ENCODE results near the gene DMPK.
"Not testable (repeated sequence)": the region's sequence is repeated elsewhere in the genome, so short reads cannot be mapped to it uniquely, and the experiment has no call there.

DMPK gene

DNA sequence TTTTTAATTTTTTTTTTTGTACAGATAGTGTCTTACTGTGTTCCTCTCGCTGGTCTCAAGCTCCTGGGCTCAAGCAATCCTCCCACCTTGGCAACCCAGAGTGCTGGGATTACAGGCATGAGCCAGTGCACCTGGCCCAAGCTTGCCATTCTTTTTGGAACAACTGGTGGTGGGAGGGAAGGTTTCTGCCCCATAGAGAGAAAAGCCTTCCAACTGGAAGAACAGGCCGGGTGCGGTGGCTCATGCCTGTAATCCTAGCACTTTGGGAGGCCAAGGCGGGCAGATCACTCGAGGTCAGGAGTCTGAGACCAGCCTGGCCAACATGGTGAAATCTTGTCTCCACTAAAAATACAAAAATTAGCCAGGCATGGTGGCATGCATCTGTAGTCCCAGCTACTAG lies 17.3 kb upstream of the DMPK start:
- not testable (repeated sequence) for ATAC-seq, H3K4me3 Mint-ChIP-seq, H3K36me3 Mint-ChIP-seq, H3K27ac Mint-ChIP-seq, H3K9me3 Mint-ChIP-seq
- peaks cover 14% of the 10 kb centered on the region for H3K4me1 Mint-ChIP-seq
- H3K27me3 Mint-ChIP-seq, result peaks cover 71% of the 10 kb centered on the region

DNA sequence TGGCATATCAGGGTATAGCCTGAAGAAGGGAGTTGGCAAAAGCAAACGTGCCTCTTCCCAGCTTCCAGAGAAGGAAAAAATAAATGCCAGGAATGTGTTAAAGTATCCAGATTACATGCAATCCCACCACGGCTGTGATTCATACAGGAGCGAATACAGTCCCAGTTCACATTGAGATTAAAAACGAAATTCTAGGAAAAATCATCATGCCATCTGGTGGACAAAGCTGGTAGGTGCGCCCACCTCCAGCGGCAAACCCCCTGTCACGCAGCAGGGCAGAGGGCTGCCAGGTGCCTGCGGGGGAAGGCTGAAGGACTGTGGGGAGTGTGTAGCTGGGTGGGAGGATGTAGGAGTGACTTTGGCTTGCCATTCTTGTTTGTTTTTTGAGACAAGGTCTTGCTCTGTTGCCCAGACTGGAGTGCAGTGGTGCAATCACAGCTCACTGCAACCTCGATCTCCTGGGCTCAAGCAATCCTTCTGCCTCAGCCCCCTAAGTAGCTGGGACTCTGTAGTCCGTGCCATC lies 16.8 kb upstream of the DMPK start:
- ATAC-seq, result peak; percentile 82
- Mint-ChIP-seq H3K9me3 (no peaks in the 10 kb centered on the region), H3K27me3 (peaks cover 74% of the 10 kb centered on the region)

DNA sequence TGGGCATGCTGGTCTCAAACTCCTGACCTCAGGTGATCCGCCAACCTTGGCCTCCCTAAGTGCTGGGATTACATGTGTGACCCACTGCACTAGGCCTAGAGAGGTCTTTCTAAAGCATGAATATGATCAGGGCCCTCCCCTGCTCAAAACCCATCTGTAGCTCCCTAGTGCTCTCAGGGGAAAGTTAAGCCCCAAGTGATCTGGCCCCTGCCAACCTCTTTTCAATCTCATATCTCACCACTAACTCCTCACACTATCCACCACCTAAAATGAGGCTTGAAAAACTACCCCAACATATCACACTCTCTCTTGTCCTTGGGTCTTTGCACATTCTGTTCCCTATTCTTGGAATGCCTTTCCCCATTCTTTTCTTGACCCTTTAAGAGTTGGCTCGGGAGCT lies 12.3 kb upstream of the DMPK start:
- H3K4me3 Mint-ChIP-seq, result no peak overlapping the region
- H3K4me1 Mint-ChIP-seq, result peaks cover 51% of the 10 kb centered on the region
- no peak overlapping the region for H3K27ac Mint-ChIP-seq

More for the DNA sequence above, 16.8 kb upstream of the DMPK start:
- Mint-ChIP-seq H3K36me3 (no peaks in the 10 kb centered on the region), H3K27ac (no peak overlapping the region), H3K4me1 (peaks cover 17% of the 10 kb centered on the region), H3K4me3 (no peak overlapping the region)

DNA sequence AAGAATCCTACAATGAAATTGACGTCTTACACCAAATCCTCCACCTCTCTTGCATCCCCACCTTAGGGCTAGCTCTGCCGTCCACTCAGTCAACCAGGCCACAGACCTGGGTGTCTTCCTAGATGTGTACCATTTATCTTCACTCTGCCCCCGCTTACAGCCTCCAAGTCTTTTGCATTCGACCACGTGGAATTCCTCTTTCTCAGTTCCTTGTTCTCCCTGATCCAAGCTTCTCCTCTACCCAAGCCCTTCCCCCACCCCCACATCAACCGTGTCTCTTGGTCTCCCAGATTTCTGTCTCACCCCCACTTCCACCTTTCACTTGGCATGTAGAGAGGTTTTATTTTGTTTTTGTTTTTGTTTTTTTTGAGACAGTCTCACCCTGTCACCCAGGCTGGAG lies 11.6 kb upstream of the DMPK start:
- peak overlapping the region; percentile 43 for H3K27ac Mint-ChIP-seq
- peak overlapping the region; percentile 45 for H3K4me3 Mint-ChIP-seq
- H3K36me3 Mint-ChIP-seq, result peaks cover 7% of the 10 kb centered on the region
- H3K27me3 Mint-ChIP-seq, result peaks cover 41% of the 10 kb centered on the region
- H3K4me1 Mint-ChIP-seq, result peaks cover 46% of the 10 kb centered on the region
- no peaks in the 10 kb centered on the region for H3K9me3 Mint-ChIP-seq
- no peak for ATAC-seq

More for the DNA sequence above, 12.3 kb upstream of the DMPK start:
- Mint-ChIP-seq H3K27me3 (peaks cover 47% of the 10 kb centered on the region), H3K9me3 (no peaks in the 10 kb centered on the region), H3K36me3 (no peaks in the 10 kb centered on the region)
- ATAC-seq, result no peak

DNA sequence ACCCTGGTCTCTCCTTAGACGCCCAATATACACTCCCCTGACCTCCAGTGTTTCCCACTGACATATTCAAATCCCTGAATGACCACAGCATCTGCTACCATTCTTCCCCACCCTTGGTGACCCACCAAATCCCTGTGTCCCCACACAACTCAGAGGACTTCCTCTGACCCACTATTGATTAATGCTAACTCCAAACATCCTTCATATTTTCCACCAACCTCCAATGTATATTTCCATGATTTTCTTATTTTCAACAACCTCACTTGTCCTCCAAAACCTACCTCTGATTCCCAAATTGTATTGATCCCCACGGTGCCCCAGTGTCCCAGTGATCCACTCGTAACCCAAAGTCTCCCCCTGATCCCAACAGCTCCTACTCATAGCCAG lies 10.9 kb upstream of the DMPK start:
- Mint-ChIP-seq H3K27me3 (peaks cover 34% of the 10 kb centered on the region), H3K27ac (peak overlapping the region; percentile 43), H3K4me1 (peaks cover 43% of the 10 kb centered on the region), H3K4me3 (peak overlapping the region; percentile 78), H3K36me3 (peaks cover 14% of the 10 kb centered on the region), H3K9me3 (no peaks in the 10 kb centered on the region)
- no peak for ATAC-seq

DNA sequence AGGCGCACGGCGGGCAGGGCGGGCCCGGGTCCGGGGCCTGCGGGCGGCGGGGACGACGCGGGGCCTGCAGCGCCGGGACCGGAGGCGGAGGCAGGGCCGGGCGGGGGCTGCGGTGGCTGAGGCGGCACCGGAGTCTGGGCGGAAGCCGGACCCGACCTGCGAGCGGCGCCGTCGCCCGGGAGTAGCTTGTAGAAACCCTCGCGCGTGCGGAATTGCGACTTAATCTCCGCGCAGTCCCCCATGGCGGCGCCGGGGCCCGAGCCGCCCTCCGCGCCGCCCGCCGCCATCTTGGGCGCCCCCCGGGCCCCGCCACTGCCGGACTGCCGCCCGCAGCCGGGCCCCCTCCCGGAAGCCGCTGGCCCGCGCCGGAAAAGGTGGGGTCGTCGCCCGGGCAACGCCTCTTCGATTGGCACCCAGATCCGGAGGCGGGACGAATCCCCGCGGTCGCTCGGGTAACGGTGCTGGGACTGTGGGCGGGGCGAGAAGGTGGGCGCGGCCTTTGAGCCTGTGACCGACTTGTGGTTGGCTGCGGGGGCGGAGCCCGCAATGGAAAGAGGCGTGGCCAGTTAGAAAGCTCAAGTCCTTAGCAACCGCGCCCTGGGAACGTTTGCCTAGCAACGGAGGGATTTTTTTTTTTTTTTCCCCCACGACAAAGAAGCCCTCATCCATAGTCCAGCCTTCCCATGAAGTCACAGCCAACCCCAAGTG lies 10.3 kb upstream of the DMPK start, which contains the start of gene DMWD:
Gene DMWD, minus strand, starts transcription at position 376 of the 708 bp plus-strand sequence. Its CDS starts 89 bp downstream, at position 287.
- H3K9me3 Mint-ChIP-seq, result no peaks in the 10 kb centered on the region
- peak; percentile 97 for ATAC-seq
- H3K27me3 Mint-ChIP-seq, result peaks cover 29% of the 10 kb centered on the region
- H3K36me3 Mint-ChIP-seq, result peaks cover 20% of the 10 kb centered on the region
- H3K27ac Mint-ChIP-seq, result peak within 1 kb of the TSS; percentile 43
- peaks cover 46% of the 10 kb centered on the region for H3K4me1 Mint-ChIP-seq
- peak within 1 kb of the TSS; percentile 85 for H3K4me3 Mint-ChIP-seq

DNA sequence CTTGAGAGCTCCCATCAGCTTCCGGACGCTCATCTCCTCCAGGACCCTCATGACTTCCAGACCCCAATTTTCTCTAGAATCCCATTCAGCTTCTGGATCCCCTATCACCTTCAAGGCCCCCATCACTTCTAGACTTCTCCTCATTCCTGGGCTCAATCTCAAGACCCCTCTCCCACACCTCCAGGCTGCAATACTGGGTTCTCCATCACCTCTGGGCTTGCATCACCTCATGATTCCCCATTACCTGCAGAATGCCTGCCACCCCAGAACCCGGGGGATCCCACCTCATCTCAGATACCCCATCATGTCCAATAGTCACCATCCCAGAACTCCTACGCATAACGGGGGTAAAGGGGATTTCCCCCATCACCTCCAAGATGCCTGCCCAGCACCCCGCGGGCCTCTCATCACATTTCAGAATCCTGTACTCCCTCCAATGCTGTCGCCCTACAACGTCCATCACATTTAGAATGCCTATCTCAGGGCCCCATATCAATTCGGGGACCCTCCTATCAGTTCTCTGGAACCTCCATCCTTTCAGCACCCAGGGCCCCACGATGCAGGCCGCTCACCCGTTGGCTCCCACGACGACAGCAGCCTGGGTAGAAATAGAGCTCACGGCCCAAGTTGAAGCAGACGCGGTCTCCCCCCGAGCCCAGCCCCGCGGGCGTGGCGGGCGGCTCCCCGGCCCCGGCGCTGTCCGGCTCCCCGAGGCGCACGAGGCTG lies 9.6 kb upstream of the DMPK start:
- H3K4me3 Mint-ChIP-seq, result peak overlapping the region; percentile 85
- peaks cover 22% of the 10 kb centered on the region for H3K27me3 Mint-ChIP-seq
- H3K36me3 Mint-ChIP-seq, result peaks cover 24% of the 10 kb centered on the region
- H3K4me1 Mint-ChIP-seq, result peaks cover 46% of the 10 kb centered on the region
- ATAC-seq, result no peak
- peak overlapping the region; percentile 4 for H3K27ac Mint-ChIP-seq
- H3K9me3 Mint-ChIP-seq, result no peaks in the 10 kb centered on the region

DNA sequence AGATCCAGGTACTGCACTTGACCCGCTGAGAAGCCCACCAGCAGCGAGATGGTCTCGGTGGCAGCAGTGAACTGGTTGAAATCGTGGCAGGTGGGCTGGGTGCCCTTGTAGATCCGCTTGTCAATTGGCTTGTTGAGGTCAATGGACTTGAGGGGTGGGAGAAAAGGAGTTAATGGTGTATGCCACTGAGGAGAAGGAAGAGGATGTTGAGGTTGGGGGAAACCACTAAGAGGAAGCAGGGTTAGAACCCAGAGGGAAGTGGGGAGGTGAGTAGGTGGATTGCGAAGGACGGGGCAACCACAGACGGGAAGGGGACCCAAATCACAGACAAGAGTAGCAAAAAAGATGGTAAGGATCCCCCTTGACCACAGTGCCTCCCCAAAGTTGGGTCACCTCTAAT lies 8.7 kb upstream of the DMPK start:
- H3K9me3 Mint-ChIP-seq, result no peaks in the 10 kb centered on the region

DNA sequence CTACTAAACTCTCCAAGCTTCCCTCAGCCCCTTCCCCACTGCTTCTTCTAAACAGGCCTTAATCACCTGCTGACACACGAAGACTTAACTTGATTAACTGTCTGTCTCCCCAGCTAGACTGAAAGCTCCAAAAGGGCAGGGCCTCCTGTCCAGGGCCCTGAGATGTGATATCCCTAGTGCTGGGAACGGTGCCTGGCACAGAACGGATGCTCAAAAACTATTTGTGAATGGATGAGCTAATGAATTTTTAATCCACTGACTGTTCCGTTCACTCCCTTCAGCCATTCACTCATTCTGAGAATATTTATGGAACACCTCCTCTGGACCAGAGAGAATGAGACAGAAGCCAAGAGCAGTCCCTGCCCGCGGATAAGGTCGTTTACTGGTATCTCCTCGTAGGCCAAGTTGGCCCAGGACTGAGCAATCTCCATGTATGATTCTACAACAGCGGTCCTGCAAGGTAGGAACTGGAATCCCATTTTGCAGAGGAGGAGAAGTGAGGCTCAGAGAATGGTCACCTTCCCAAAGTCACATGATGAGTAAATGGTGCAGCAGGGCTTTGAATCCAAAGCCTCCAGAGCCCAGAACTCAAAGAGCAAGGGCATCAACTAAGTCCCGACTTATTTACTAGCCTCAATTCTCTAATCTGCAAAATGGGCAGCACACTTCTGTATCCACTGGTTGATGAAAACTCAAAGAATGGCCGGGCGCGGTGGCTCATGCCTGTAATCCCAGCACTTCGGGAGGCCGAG lies 6.9 kb upstream of the DMPK start:
- peaks cover 41% of the 10 kb centered on the region for H3K36me3 Mint-ChIP-seq
- H3K27me3 Mint-ChIP-seq, result no peaks in the 10 kb centered on the region
- H3K4me3 Mint-ChIP-seq, result no peak overlapping the region

More for the DNA sequence above, 8.7 kb upstream of the DMPK start:
- peak; percentile 48 for ATAC-seq
- Mint-ChIP-seq H3K27me3 (peaks cover 12% of the 10 kb centered on the region), H3K36me3 (peaks cover 33% of the 10 kb centered on the region), H3K27ac (peak overlapping the region; percentile 4), H3K4me1 (peaks cover 46% of the 10 kb centered on the region), H3K4me3 (peak overlapping the region; percentile 85)

DNA sequence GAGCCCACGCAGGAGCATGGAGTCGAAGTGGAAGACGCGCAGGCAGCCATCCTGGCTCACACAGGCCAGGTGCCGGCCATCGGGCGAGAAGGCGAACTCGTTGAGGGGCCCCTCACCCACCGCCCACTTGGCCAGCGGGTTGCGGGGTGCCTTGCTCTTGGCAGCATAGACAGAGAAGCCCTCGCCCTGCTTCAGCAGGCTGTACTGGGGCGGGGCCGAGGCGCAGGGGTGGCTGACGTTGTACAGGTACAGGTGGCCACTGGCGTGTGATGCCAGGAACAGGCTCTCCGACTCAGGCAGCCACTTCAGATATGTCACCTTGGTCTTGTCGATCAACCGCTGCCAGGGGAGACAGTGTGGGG lies 4.2 kb upstream of the DMPK start:
- no peaks in the 10 kb centered on the region for H3K9me3 Mint-ChIP-seq
- no peak for ATAC-seq
- H3K36me3 Mint-ChIP-seq, result peaks cover 48% of the 10 kb centered on the region
- no peak overlapping the region for H3K27ac Mint-ChIP-seq
- no peaks in the 10 kb centered on the region for H3K27me3 Mint-ChIP-seq
- no peak overlapping the region for H3K4me3 Mint-ChIP-seq
- peaks cover 17% of the 10 kb centered on the region for H3K4me1 Mint-ChIP-seq

More for the DNA sequence above, 6.9 kb upstream of the DMPK start:
- H3K9me3 Mint-ChIP-seq, result no peaks in the 10 kb centered on the region
- peaks cover 40% of the 10 kb centered on the region for H3K4me1 Mint-ChIP-seq
- H3K27ac Mint-ChIP-seq, result no peak overlapping the region
- no peak for ATAC-seq

DNA sequence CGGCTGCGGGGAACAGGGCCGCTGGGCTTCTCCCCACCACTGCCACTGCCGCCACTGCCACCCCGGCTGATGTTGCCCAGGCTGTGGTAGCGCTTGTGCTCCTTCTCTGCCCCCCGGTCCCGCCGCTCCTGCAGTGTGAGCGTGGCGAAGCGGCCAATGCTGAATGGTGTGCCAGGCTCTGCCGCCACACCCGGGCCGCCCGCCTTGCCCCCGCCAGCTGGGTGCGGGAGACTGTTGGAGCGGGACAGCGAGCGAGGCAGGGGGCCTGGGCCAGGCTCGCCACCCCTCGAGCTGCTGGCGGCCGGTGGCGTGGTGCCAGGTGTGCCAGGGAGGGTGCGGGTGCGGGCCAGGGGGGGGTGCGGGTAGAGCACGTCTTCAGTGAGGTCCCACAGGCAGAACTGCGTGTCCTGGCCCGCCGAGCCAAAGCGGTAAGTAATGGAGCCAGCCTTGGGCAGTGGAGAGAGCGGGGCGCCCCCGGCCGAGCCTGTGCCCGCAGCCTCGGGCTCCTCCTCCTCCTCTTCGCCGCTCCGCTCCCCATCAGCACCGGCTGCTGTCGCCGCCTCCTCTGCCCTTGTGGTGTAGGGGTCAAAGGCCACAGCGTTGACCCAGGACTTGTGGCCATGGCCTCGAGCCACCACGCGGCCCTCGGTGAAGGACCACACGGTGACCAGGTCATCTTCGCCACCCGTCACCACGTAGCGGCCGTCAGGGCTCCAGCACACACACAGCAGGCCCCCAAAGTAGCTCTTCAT lies 3.7 kb upstream of the DMPK start:
- Mint-ChIP-seq H3K9me3 (no peaks in the 10 kb centered on the region), H3K36me3 (peaks cover 48% of the 10 kb centered on the region), H3K4me1 (peaks cover 14% of the 10 kb centered on the region), H3K27me3 (peaks cover 5% of the 10 kb centered on the region), H3K4me3 (no peak overlapping the region), H3K27ac (no peak overlapping the region)
- ATAC-seq, result no peak

DNA sequence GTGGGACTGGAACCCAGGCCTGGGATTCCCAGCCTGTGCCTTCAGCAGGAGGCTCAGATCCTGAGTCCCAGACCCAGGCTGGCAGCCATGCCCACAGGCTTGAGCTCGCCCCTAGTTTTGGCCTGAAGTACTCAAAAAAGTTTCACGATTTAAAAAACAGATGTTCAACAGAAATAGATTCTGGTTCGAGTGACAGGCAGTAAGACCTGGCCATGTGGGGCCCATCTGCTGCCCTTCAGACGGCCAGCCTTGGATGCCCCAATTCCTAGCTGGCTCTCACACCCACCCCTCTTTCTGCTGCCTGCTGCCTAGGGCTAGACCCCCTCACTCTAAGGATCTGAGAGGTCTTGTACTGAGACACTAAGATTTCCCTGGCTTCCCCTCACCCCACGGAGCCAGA lies 2.8 kb upstream of the DMPK start:
- Mint-ChIP-seq H3K4me1 (peaks cover 16% of the 10 kb centered on the region), H3K36me3 (peaks cover 48% of the 10 kb centered on the region), H3K4me3 (no peak overlapping the region), H3K27ac (no peak overlapping the region), H3K9me3 (no peaks in the 10 kb centered on the region), H3K27me3 (peaks cover 13% of the 10 kb centered on the region)
- ATAC-seq, result no peak

DNA sequence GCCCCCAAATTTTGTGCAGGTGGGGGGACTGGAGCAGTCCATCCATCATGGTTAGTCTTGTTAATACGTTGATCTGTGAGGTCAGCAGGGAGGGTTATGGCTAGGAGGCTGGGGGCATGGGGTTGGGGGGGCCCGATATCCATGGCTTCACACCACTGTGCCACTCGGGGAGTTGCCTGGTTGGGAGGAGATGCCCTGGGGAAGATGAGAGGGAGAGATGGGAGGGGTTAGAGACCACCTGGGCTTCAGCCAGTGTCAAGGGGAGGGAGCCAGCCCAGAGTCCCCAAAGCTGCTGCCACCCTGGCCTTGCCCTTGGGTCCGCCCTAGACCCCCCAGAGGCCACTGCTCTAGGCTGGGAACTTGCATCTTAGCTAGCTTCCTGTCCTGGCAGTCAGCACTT lies 1.8 kb upstream of the DMPK start:
- Mint-ChIP-seq H3K9me3 (no peaks in the 10 kb centered on the region), H3K4me1 (peaks cover 26% of the 10 kb centered on the region), H3K27ac (no peak overlapping the region), H3K4me3 (no peak overlapping the region), H3K36me3 (peaks cover 47% of the 10 kb centered on the region), H3K27me3 (peaks cover 23% of the 10 kb centered on the region)
- no peak for ATAC-seq

DNA sequence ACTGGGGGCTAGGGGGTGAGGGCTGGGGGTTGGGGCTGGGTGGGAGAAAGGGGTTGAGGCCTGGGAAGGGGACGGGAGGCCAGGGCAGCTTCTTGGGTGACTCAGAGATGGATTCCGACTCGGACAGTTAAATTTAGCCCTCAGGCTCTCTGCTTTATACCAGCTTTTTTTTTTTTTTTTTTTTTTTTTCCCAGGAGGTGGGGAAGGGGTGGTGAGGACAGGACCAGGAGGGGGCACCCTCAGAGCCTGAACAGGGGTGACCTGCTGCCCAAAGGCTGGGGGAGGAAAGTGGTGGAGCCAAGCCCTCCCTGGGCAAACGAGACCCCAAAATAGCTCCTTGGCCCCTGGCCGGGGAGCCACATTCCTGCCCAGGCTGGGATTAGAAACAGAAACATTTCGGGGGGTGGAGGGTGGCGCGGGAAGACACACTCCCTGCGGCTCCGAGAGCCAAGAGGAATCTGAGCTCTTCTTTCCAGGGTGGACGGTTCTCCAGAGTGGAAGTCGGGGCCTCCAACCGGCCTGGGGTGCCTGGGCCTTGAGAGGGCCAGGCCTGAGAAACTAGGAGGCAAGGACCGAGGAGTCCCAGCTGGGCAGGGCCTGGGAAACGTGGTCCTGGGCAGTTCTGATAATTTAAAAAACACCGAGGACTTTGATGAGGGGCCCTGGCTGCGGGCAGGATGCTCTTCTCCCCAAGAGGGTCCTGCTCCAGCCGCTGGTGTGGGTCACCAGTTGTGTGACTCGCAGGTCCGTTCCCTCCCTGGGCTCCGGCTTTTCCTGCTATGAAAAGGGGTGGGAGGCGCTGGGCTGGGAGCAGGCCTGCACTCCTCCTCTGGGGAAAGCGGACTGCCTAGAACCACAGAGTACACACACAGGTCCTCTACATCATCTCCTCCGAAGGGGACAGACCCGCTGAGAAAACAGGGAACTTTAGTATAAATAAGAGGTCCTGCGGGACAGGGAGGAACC lies 813 bp upstream of the DMPK start:
- H3K27ac Mint-ChIP-seq, result no peak overlapping the region
- H3K27me3 Mint-ChIP-seq, result peaks cover 33% of the 10 kb centered on the region
- no peaks in the 10 kb centered on the region for H3K9me3 Mint-ChIP-seq
- no peak overlapping the region for H3K4me3 Mint-ChIP-seq
- H3K36me3 Mint-ChIP-seq, result peaks cover 40% of the 10 kb centered on the region
- H3K4me1 Mint-ChIP-seq, result peaks cover 31% of the 10 kb centered on the region
- ATAC-seq, result no peak
